ENCODE data around the gene RYR2. TPM values are rescaled to one million over a fixed set of nuclear protein-coding genes. Genes with fewer than 3 reads are reported as not detected.

RYR2 gene
- total RNA-seq, 1 donor from 2014 or later: 0.90 TPM

GRCh38 chr1:236997361-236997760, 44.6 kb upstream of the RYR2 start:
- Histone ChIP-seq H3K27ac (no peak overlapping the region), H3K4me1 (no peaks in the 10 kb centered on the region), H2AFZ (replicated peaks) (no peak overlapping the region), H4K20me1 (ENCODE audit: low read depth) (no peaks in the 10 kb centered on the region), H3K9ac (no peak overlapping the region), H3F3A (ENCODE audit: low read depth) (no peaks in the 10 kb centered on the region), H3K9me3 (ENCODE audit: low read depth) (no peaks in the 10 kb centered on the region), H3K36me3 (no peaks in the 10 kb centered on the region), H3K79me2 (ENCODE audit: low read depth) (no peaks in the 10 kb centered on the region), H3K4me2 (no peak overlapping the region), H3K4me3 (no peak overlapping the region), H3K27me3 (no peaks in the 10 kb centered on the region)
- H3K4me3 Mint-ChIP-seq: no peak overlapping the region
- H3K27me3 Mint-ChIP-seq (ENCODE audit: insufficient read depth, low read depth): peaks cover 4% of the 10 kb centered on the region
- TF ChIP-seq EZH2 (IDR thresholded peaks at IDR 0.05): no peak
- TF ChIP-seq EZH2phosphoT487 (IDR thresholded peaks at IDR 0.05): no peak
- TF ChIP-seq CTCF (IDR thresholded peaks at IDR 0.05): no peak
- no peaks in the 10 kb centered on the region for H3K36me3 Mint-ChIP-seq
- DNase-seq (ENCODE audit: low spot score): no peak
- H3K9me3 Mint-ChIP-seq: peaks cover 2% of the 10 kb centered on the region
- peaks cover 6% of the 10 kb centered on the region for H3K4me1 Mint-ChIP-seq
- no peak overlapping the region for H3K27ac Mint-ChIP-seq

GRCh38 chr1:236997882-236998281, 44.1 kb upstream of the RYR2 start:
- H2AFZ ChIP-seq (replicated peaks): no peak overlapping the region
- Mint-ChIP-seq H3K4me3 (no peak overlapping the region), H3K27me3 (ENCODE audit: insufficient read depth, low read depth) (peaks cover 6% of the 10 kb centered on the region), H3K27ac (peak overlapping the region; percentile 50), H3K4me1 (peaks cover 6% of the 10 kb centered on the region), H3K9me3 (peaks cover 2% of the 10 kb centered on the region), H3K36me3 (no peaks in the 10 kb centered on the region)
- H3K4me3 ChIP-seq: no peak overlapping the region
- no peaks in the 10 kb centered on the region for H4K20me1 ChIP-seq (ENCODE audit: low read depth)
- no peaks in the 10 kb centered on the region for H3K27me3 ChIP-seq
- H3K27ac ChIP-seq: no peak overlapping the region
- H3K79me2 ChIP-seq (ENCODE audit: low read depth): no peaks in the 10 kb centered on the region
- no peaks in the 10 kb centered on the region for H3F3A ChIP-seq (ENCODE audit: low read depth)
- no peak for DNase-seq (ENCODE audit: low spot score)
- no peak overlapping the region for H3K9ac ChIP-seq
- no peaks in the 10 kb centered on the region for H3K9me3 ChIP-seq (ENCODE audit: low read depth)
- no peak overlapping the region for H3K4me2 ChIP-seq
- H3K36me3 ChIP-seq: no peaks in the 10 kb centered on the region
- TF ChIP-seq CTCF (IDR thresholded peaks at IDR 0.05): no peak
- TF ChIP-seq EZH2 (IDR thresholded peaks at IDR 0.05): no peak
- H3K4me1 ChIP-seq: no peaks in the 10 kb centered on the region

- no peak overlapping the region for H3K27ac Mint-ChIP-seq
- Histone ChIP-seq H3K9me3 (ENCODE audit: low read depth) (no peaks in the 10 kb centered on the region), H3F3A (ENCODE audit: low read depth) (no peaks in the 10 kb centered on the region), H3K9ac (no peak overlapping the region), H2AFZ (replicated peaks) (no peak overlapping the region), H3K27ac (no peak overlapping the region), H3K4me3 (no peak overlapping the region), H3K36me3 (no peaks in the 10 kb centered on the region), H4K20me1 (ENCODE audit: low read depth) (no peaks in the 10 kb centered on the region), H3K4me2 (no peak overlapping the region), H3K4me1 (no peaks in the 10 kb centered on the region), H3K79me2 (ENCODE audit: low read depth) (no peaks in the 10 kb centered on the region), H3K27me3 (no peaks in the 10 kb centered on the region)
- no peak for DNase-seq (ENCODE audit: low spot score)
- no peaks in the 10 kb centered on the region for H3K36me3 Mint-ChIP-seq
- peaks cover 6% of the 10 kb centered on the region for H3K4me1 Mint-ChIP-seq
- H3K27me3 Mint-ChIP-seq (ENCODE audit: insufficient read depth, low read depth): peaks cover 6% of the 10 kb centered on the region
- peaks cover 2% of the 10 kb centered on the region for H3K9me3 Mint-ChIP-seq
- TF ChIP-seq EZH2 (IDR thresholded peaks at IDR 0.05) (no peak), CTCF (IDR thresholded peaks at IDR 0.05) (no peak), EZH2phosphoT487 (IDR thresholded peaks at IDR 0.05) (no peak)
- H3K4me3 Mint-ChIP-seq: no peak overlapping the region
These were observed 43.4 kb upstream of the RYR2 start for GRCh38 chr1:236998546-236998945.
